ENCODE data around the gene CITED1. TPM values are rescaled to one million over a fixed set of nuclear protein-coding genes. Genes with fewer than 3 reads are reported as not detected.

Gene CITED1
- total and polyA plus RNA-seq, 4 donors = 0.34 to 1.8 (median 0.47) TPM; not detected in 1

GRCh38 chrX:72295745-72296144, 10.0 kb downstream of the CITED1 start:
- no peak for TF ChIP-seq CTCF (IDR thresholded peaks at IDR 0.05; ENCODE audit: control extremely low read depth, extremely low read depth)
- H3K27me3 ChIP-seq (ENCODE audit: control insufficient read depth in 3 of 3, insufficient read depth in 3 of 3, low read length in 2 of 3) = peaks cover 0 to 37% (median 28%) of the 10 kb centered on the region in 3 donors

GRCh38 chrX:72294497-72294896, 11.2 kb downstream of the CITED1 start:
- Histone ChIP-seq H3K27me3 (ENCODE audit: control insufficient read depth in 3 of 3, insufficient read depth in 3 of 3, low read length in 2 of 3) (peaks cover 0 to 25% (median 23%) of the 10 kb centered on the region in 3 donors), H3K4me1 (ENCODE audit: control insufficient read depth in 5 of 5, insufficient read depth in 5 of 5, low read length in 5 of 5) (no peaks in the 10 kb centered on the region), H3K9me3 (ENCODE audit: control insufficient read depth in 4 of 4, insufficient read depth in 3 of 4, low read length in 3 of 4) (no peaks in the 10 kb centered on the region), H3K27ac (ENCODE audit: low read depth in 1 of 2, low read length in 1 of 2) (no peak overlapping the region), H3K9ac (ENCODE audit: insufficient read depth in 1 of 2, low read length in 2 of 2) (no peak overlapping the region), H3K4me3 (no peak overlapping the region), H3K36me3 (ENCODE audit: control insufficient read depth in 4 of 4, insufficient read depth in 4 of 4, low read length in 4 of 4) (no peaks in the 10 kb centered on the region)
- 26 to 31% methylated on average over 1 of the region's 1 CpG for WGBS, 2 donors
- DNase-seq = no peak
- no peak for TF ChIP-seq CTCF (IDR thresholded peaks at IDR 0.05; ENCODE audit: control extremely low read depth, extremely low read depth)
- no peak for ATAC-seq (ENCODE audit: insufficient read depth, low FRiP score)

More at GRCh38 chrX:72295745-72296144, 10.0 kb downstream of the CITED1 start:
- 84 to 93% methylated on average over 5 of the region's 5 CpGs for WGBS, 2 donors
- no peak for ATAC-seq (ENCODE audit: insufficient read depth, low FRiP score)
- Histone ChIP-seq H3K9me3 (ENCODE audit: control insufficient read depth in 4 of 4, insufficient read depth in 3 of 4, low read length in 3 of 4) (no peaks in the 10 kb centered on the region), H3K9ac (ENCODE audit: insufficient read depth in 1 of 2, low read length in 2 of 2) (no peak overlapping the region), H3K36me3 (ENCODE audit: control insufficient read depth in 4 of 4, insufficient read depth in 4 of 4, low read length in 4 of 4) (no peaks in the 10 kb centered on the region), H3K4me3 (no peak overlapping the region), H3K27ac (ENCODE audit: low read depth in 1 of 2, low read length in 1 of 2) (no peak overlapping the region), H3K4me1 (ENCODE audit: control insufficient read depth in 5 of 5, insufficient read depth in 5 of 5, low read length in 5 of 5) (no peaks in the 10 kb centered on the region)
- no peak for DNase-seq

DNA sequence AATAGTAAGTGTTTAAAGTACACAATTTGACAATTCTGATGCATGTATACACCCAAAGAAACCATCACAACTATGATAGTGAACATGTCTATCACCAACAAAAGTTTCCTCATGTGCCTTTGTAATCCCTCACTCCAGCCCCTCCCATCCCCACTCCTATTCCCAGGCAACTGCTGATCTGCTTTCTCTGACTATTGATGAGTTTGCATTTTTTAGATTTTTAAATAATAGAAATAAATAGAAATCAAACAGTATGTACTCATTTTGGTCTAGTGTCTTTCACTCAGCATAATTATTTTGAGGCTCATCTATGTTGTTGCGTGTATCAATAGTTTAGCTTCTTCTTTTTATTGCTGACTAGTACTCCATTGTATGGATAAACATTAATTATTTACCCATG, 23.4 kb downstream of the CITED1 start:
- WGBS, 2 donors = 97 to 100% methylated on average over 1 of the region's 1 CpG
- no peaks in the 10 kb centered on the region for H3K4me1 ChIP-seq (ENCODE audit: control insufficient read depth in 5 of 5, insufficient read depth in 5 of 5, low read length in 5 of 5)

More for the DNA sequence above, 23.4 kb downstream of the CITED1 start:
- ATAC-seq (ENCODE audit: insufficient read depth, low FRiP score) (no peak), DNase-seq (no peak)
- H3K4me3 ChIP-seq = no peak overlapping the region
- no peak overlapping the region for H3K27ac ChIP-seq (ENCODE audit: low read depth in 1 of 2, low read length in 1 of 2)
- no peaks in the 10 kb centered on the region for H3K9me3 ChIP-seq (ENCODE audit: control insufficient read depth in 4 of 4, insufficient read depth in 3 of 4, low read length in 3 of 4)
- H3K9ac ChIP-seq (ENCODE audit: insufficient read depth in 1 of 2, low read length in 2 of 2) = no peak overlapping the region
- no peaks in the 10 kb centered on the region for H3K36me3 ChIP-seq (ENCODE audit: control insufficient read depth in 4 of 4, insufficient read depth in 4 of 4, low read length in 4 of 4)
- no peak for TF ChIP-seq CTCF (IDR thresholded peaks at IDR 0.05; ENCODE audit: control extremely low read depth, extremely low read depth)
- peaks cover 0 to 37% (median 6%) of the 10 kb centered on the region in 3 donors for H3K27me3 ChIP-seq (ENCODE audit: control insufficient read depth in 3 of 3, insufficient read depth in 3 of 3, low read length in 2 of 3)
